Testis (tissue), 3 donors: ENCODE data around the gene CUBN. TPM values are rescaled to one million over a fixed set of nuclear protein-coding genes. Genes with fewer than 3 reads are reported as not detected.

ENCODE experiments used
- DNase-seq: peaks from one replicate; pipeline ENCODE4 v3.0.0-alpha.2; 2019
- H3K27ac ChIP-seq, 2 donors: fragments of 200-600 bp; sonication (generic); one replicate each; pipeline ENCODE4 v1.5.1; 2019
- H3K27me3 ChIP-seq: fragments of 200-600 bp; sonication (generic); one replicate; pipeline ENCODE4 v1.5.1; 2019
- H3K36me3 ChIP-seq: fragments of 200-600 bp; sonication (generic); one replicate; pipeline ENCODE4 v1.5.1; 2017; ENCODE audit warnings: low read depth; ENCODE audit errors: missing control alignments
- H3K4me1 ChIP-seq: fragments of 200-600 bp; sonication (generic); one replicate; pipeline ENCODE4 v1.5.1; 2019
- H3K4me3 ChIP-seq, 2 donors: fragments of 200-600 bp; sonication (generic); one replicate each; pipeline ENCODE4 v1.5.1; 2017 to 2019
- H3K9me3 ChIP-seq: fragments of 200-600 bp; sonication (generic); one replicate; pipeline ENCODE4 v1.5.1; 2017
- POLR2A ChIP-seq: fragments of 450-650 bp; IDR thresholded peaks from one replicate; pipeline ENCODE4 v1.6.1; 2017; ENCODE audit warnings: antibody characterized with exemption, mild to moderate bottlenecking, moderate library complexity
- WGBS, 2 donors: methylation state at CpG; one replicate each; pipeline ENCODE4 v1.1.5; 2018; 5-methylcytosine and 5-hydroxymethylcytosine counted together
- intact Hi-C: fragments of 100-400 bp; cut with DNase I; formaldehyde crosslinking; loops from one replicate; pipeline ENCODE4 v1.15.1; 2023; ENCODE audit warnings: low total_unique reads
- polyA plus RNA-seq: library from polyadenylated mRNA; stranded (reverse); fragments of 350-450 nt; fragmentation: Illumina TruSeq; extraction: RNeasy Lipid Tissue Mini Kit (QIAGEN cat#74804); gene quantifications from one replicate; pipeline ENCODE4 v1.2.3, GENCODE V29; 2014; ENCODE audit warnings: low read depth, low replicate concordance; ENCODE audit not compliant: insufficient read depth
- total RNA-seq, 2 donors: library from RNA; depleted of rRNA; stranded (reverse); fragments of >200 nt; gene quantifications; one replicate each; pipeline ENCODE4 v1.2.3, GENCODE V29; 2016
- TF ChIP-seq, protein P1 (sequence below), 3 experiments: fragments of 450-650 bp in 2 of 3; fragments of 200-600 bp in 1 of 3; sonication (generic) in 1 of 3; IDR thresholded peaks; one replicate each; pipeline ENCODE4 v1.5.1; 2016 to 2019; ENCODE audit warnings: antibody characterized with exemption in 3 of 3, mild to moderate bottlenecking in 2 of 3, moderate library complexity in 1 of 3

Gene CUBN
- total and polyA plus RNA-seq, 3 donors from 2014 or later, result 11.0 to 39.3 (median 19.2) TPM

DNA sequence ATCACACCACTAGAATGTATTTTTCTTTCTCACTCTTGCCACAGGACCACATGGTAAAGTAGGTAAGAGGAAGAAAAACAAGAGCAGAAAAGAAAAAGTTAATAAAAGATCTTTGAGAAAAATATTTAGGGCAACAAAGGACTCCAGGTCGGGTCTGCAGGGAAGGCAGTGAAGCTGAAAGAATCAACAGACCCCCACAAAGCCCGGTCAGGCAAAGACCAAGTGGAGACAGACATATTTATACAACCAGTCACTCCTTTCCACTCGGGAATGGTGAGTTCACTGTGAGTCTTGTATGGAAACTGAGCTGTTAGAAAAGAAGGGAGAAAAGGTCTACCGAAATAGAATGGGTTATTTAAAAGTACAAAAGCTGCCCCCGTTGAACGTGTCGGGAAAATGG lies 340.4 kb downstream of the CUBN start:
- no peaks in the 10 kb centered on the region for H3K27me3 ChIP-seq
- DNase-seq, result no peak
- TF ChIP-seq POLR2A, result no peak
- TF ChIP-seq, protein P1, sequence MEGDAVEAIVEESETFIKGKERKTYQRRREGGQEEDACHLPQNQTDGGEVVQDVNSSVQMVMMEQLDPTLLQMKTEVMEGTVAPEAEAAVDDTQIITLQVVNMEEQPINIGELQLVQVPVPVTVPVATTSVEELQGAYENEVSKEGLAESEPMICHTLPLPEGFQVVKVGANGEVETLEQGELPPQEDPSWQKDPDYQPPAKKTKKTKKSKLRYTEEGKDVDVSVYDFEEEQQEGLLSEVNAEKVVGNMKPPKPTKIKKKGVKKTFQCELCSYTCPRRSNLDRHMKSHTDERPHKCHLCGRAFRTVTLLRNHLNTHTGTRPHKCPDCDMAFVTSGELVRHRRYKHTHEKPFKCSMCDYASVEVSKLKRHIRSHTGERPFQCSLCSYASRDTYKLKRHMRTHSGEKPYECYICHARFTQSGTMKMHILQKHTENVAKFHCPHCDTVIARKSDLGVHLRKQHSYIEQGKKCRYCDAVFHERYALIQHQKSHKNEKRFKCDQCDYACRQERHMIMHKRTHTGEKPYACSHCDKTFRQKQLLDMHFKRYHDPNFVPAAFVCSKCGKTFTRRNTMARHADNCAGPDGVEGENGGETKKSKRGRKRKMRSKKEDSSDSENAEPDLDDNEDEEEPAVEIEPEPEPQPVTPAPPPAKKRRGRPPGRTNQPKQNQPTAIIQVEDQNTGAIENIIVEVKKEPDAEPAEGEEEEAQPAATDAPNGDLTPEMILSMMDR (IDR thresholded peaks at IDR 0.05), result no peak
- no peaks in the 10 kb centered on the region for H3K4me1 ChIP-seq
- intact Hi-C loops, result no loop called here
- WGBS, 2 donors, result 40 to 49% methylated on average over 7 of the region's 7 CpGs
- no peaks in the 10 kb centered on the region for H3K9me3 ChIP-seq
- no peaks in the 10 kb centered on the region for H3K36me3 ChIP-seq
- H3K4me3 ChIP-seq, result no peak overlapping the region
- H3K27ac ChIP-seq, result no peak overlapping the region

- TF ChIP-seq, protein P1 (IDR thresholded peaks at IDR 0.05), result no peak
- TF ChIP-seq POLR2A, result no peak
- Histone ChIP-seq H3K9me3 (no peaks in the 10 kb centered on the region), H3K27me3 (no peaks in the 10 kb centered on the region), H3K4me1 (no peaks in the 10 kb centered on the region), H3K4me3 (no peak overlapping the region), H3K36me3 (no peaks in the 10 kb centered on the region), H3K27ac (no peak overlapping the region)
- intact Hi-C loops, result no loop called here
- no peak for DNase-seq
- WGBS, 2 donors, result 49 to 59% methylated on average over 3 of the region's 3 CpGs
These were observed 340.8 kb downstream of the CUBN start for GRCh38 chr10:16788778-16789177.

GRCh38 chr10:16788125-16788524 lies 341.5 kb downstream of the CUBN start:
- no peak for TF ChIP-seq POLR2A
- TF ChIP-seq, protein P1 (IDR thresholded peaks at IDR 0.05), result no peak
- H3K27me3 ChIP-seq, result no peaks in the 10 kb centered on the region
- no peaks in the 10 kb centered on the region for H3K4me1 ChIP-seq
- intact Hi-C loops, result no loop called here
- no peaks in the 10 kb centered on the region for H3K36me3 ChIP-seq
- no peaks in the 10 kb centered on the region for H3K9me3 ChIP-seq
- no peak for DNase-seq
- WGBS, 2 donors, result 91 to 92% methylated on average over 6 of the region's 6 CpGs
- H3K27ac ChIP-seq, result no peak overlapping the region
- H3K4me3 ChIP-seq, result no peak overlapping the region

DNA sequence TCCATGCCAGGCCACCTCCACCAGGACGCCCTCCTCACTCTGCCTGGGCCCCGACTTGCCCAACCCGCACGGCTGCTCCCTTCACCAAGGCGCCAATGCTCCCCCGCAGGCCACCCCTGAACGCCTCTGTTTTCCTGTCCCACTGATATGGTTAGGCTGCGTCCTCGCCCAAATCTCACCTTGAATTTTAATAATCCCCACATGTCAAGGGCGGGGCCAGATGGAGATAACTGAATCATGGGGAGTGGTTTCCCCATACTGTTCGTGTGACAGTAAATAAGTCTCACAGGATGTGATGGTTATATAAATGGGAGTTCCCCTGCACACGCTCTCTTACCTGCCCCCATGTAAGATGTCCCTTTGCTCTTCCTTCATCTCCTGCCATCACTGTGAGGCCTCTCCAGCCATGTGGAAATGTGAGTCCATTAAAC lies 342.2 kb downstream of the CUBN start:
- Histone ChIP-seq H3K4me3 (no peak overlapping the region), H3K9me3 (no peaks in the 10 kb centered on the region), H3K4me1 (no peaks in the 10 kb centered on the region), H3K27ac (no peak overlapping the region), H3K27me3 (no peaks in the 10 kb centered on the region), H3K36me3 (no peaks in the 10 kb centered on the region)
- DNase-seq, result no peak
- WGBS, 2 donors, result 94 to 96% methylated on average over 12 of the region's 12 CpGs
- TF ChIP-seq, protein P1 (IDR thresholded peaks at IDR 0.05), result no peak
- no peak for TF ChIP-seq POLR2A
- intact Hi-C loops, result no loop called here

DNA sequence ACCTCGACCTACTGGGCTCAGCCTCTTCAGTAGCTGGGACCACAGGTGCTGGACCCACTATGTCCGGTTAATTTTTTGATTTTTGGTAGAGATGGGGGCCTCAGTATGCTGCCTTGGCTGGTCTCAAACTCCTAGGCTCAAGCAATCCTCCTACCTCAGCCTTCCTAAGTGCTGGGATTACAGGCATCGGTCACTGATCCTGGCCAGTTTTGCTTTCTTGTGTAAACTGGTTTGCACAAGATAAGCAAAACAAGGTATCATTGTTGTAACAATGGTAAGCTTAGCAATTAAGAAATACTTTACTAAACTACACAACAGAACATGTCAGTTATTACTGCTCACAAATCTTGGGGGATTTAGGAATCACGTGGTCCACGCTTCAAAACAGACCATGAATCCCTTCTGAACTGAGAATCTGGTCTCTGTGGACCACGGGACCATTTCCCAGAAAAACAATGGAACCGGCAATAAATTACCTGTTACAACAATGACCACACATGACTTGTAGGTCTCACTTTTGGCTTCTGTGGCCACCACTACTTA lies 349.2 kb downstream of the CUBN start:
- intact Hi-C loops, result no loop called here
- peaks cover 3% of the 10 kb centered on the region for H3K4me1 ChIP-seq
- no peaks in the 10 kb centered on the region for H3K9me3 ChIP-seq
- no peak for DNase-seq
- no peak overlapping the region for H3K4me3 ChIP-seq
- 81 to 89% methylated on average over 7 of the region's 7 CpGs for WGBS, 2 donors
- H3K27me3 ChIP-seq, result no peaks in the 10 kb centered on the region
- no peak overlapping the region for H3K27ac ChIP-seq
- TF ChIP-seq, protein P1 (IDR thresholded peaks at IDR 0.05), result no peak
- no peak for TF ChIP-seq POLR2A
- H3K36me3 ChIP-seq, result no peaks in the 10 kb centered on the region
